KOPT-K1 (cell line): Measurements from ENCODE around the gene ATP7B.

Experiments
- H3K27ac ChIP-seq: fragments of 200-600 bp; sonication (generic); 2 replicates; pipeline ENCODE4 v1.5.1; 2016; ENCODE audit warnings: antibody characterized with exemption, mild to moderate bottlenecking, low read depth, low read length; ENCODE audit not compliant: poor library complexity, severe bottlenecking
- H3K36me3 ChIP-seq: fragments of 200-600 bp; sonication (generic); 2 replicates; pipeline ENCODE4 v1.5.1; 2017; ENCODE audit warnings: antibody characterized with exemption, mild to moderate bottlenecking, low read length, moderate library complexity; ENCODE audit not compliant: insufficient read depth
- H3K9me3 ChIP-seq: fragments of 200-600 bp; sonication (generic); 2 replicates; pipeline ENCODE4 v1.5.1; 2017; ENCODE audit warnings: antibody characterized with exemption, low read length, mild to moderate bottlenecking; ENCODE audit not compliant: insufficient read depth, poor library complexity, severe bottlenecking

ATP7B gene

GRCh38 chr13:51955281-51955771, 55.9 kb downstream of the ATP7B start:
- Histone ChIP-seq H3K9me3 (no peaks in the 10 kb centered on the region), H3K36me3 (no peaks in the 10 kb centered on the region), H3K27ac (no peak overlapping the region)

- Histone ChIP-seq H3K9me3 (no peaks in the 10 kb centered on the region), H3K36me3 (no peaks in the 10 kb centered on the region), H3K27ac (no peak overlapping the region)
Observed at GRCh38 chr13:51953347-51954195, 57.7 kb downstream of the ATP7B start.

DNA sequence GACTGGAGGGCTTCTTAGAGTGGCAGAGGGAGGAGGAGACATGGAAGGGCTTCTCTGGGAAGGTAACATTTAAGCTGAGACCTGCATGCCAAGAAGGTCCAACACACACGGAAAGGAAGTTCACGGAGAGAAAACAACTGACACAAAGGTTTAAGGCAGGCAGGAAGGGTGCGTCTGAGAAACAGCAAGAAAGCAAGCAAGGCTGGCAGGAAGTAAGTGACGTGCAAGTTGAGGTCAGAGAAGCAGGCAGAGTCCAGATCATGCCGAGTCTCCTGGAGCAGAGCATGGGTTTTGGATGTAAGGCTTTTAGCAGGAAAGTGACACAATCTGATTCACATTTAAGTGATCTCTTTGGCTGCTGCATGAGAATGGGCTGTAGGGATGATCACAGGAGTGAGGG, 60.5 kb downstream of the ATP7B start:
- Histone ChIP-seq H3K27ac (no peak overlapping the region), H3K9me3 (no peaks in the 10 kb centered on the region), H3K36me3 (no peaks in the 10 kb centered on the region)

DNA sequence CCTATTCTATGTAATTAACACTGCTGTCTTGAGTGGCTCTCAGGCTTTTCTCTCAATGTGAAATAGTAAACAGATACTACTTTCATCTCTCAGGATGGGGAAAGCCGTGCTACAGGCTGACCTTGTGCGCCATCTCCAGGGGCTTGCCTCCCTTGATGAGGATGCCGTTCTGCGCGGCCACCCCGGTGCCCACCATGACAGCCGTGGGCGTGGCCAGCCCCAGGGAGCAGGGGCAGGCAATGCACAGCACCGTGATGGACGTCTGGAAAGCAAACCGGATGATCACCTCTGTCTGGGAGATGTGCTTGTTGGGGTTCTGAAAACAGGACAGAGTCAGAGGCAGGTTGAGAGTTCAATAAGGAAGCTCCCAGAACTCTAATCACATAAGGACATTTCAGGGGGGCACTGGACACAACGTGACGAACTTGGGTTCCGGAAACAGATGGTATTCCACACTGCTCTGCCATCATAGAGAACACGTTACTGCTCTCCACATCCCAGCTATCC, 65.0 kb downstream of the ATP7B start:
- Histone ChIP-seq H3K27ac (no peak overlapping the region), H3K9me3 (no peaks in the 10 kb centered on the region), H3K36me3 (no peaks in the 10 kb centered on the region)

DNA sequence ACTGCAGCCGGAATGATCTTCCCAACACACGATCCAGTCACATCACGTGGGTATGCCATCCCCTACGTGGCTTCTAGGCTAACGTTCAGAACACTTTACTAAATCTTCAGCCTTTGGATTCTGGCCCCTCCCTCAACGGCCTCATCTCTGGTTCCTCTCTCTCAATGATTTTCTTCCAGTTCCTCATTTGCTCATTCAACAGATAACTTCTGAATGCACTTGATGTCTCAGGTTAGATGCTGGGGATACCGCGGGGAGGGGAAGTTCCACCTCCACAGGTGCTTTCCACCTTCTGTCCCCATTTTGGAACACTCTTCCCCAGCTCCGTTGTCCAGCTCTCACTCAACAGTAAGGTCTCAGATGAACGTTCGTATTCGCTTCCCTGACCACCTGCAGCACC, 66.1 kb downstream of the ATP7B start:
- Histone ChIP-seq H3K9me3 (no peaks in the 10 kb centered on the region), H3K27ac (no peak overlapping the region), H3K36me3 (no peaks in the 10 kb centered on the region)

DNA sequence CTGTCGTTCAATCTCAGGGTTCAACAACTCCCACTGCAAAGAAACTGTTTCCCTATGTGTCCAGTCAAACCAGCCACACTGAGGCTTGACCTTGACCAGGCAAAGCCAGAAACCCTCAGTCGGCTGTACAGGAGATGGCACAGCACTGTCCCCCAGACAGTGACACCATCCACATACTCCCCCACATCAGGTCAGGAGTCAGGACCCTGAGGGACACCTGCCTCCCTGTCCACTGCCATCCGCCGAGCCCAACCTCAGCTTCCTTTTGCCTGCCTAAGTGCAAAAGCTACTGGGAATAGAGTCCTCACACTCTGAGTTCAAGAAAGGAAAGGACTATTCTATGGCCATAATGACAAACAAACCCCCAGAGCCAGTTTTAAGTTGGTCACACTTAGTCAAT, 66.8 kb downstream of the ATP7B start:
- no peaks in the 10 kb centered on the region for H3K9me3 ChIP-seq
- no peaks in the 10 kb centered on the region for H3K36me3 ChIP-seq
- H3K27ac ChIP-seq, result no peak overlapping the region

DNA sequence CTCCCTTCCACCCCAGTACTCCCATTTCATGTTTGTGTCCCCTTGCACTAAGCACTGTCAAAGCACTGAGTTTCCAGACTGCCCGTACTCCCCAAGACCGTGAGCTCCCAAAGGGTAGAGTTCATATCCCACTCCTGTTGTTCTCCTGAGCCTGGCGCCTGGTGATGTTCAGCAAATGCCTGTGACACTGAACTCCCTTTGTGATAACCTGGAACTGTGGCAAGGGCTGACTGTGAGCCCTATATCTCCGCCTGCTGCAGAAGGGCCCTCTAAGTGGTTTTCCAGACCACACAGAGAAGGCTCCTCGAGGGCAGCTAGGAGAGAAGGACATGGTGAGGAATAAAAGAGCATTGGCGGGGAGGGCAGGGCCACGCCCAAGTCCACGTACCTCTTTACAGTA, 67.5 kb downstream of the ATP7B start:
- no peak overlapping the region for H3K27ac ChIP-seq
- H3K9me3 ChIP-seq, result no peaks in the 10 kb centered on the region
- no peaks in the 10 kb centered on the region for H3K36me3 ChIP-seq

DNA sequence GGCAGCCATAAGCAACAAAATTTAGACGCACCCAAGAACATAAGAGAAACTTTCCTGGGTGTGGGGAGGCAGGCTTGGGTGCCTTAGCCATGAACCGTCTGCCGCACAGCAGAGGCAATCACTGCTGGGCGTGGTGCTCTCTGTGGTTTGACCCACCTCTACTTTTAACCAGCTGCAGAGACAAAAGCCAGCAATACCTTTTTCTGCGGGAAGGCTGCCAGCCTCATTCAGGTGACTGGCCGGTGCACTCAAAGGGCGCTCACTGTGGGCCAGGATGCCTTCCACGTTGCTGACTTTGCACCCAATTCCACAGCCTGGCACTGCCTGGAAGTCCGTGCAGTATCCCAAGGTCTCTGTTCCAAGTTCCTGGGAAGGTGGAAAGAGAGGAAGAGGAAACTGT, 69.1 kb downstream of the ATP7B start:
- H3K9me3 ChIP-seq, result no peaks in the 10 kb centered on the region
- H3K27ac ChIP-seq, result no peak overlapping the region
- H3K36me3 ChIP-seq, result no peaks in the 10 kb centered on the region

GRCh38 chr13:51938454-51938853, 72.8 kb downstream of the ATP7B start:
- Histone ChIP-seq H3K27ac (no peak overlapping the region), H3K36me3 (no peaks in the 10 kb centered on the region), H3K9me3 (no peaks in the 10 kb centered on the region)

DNA sequence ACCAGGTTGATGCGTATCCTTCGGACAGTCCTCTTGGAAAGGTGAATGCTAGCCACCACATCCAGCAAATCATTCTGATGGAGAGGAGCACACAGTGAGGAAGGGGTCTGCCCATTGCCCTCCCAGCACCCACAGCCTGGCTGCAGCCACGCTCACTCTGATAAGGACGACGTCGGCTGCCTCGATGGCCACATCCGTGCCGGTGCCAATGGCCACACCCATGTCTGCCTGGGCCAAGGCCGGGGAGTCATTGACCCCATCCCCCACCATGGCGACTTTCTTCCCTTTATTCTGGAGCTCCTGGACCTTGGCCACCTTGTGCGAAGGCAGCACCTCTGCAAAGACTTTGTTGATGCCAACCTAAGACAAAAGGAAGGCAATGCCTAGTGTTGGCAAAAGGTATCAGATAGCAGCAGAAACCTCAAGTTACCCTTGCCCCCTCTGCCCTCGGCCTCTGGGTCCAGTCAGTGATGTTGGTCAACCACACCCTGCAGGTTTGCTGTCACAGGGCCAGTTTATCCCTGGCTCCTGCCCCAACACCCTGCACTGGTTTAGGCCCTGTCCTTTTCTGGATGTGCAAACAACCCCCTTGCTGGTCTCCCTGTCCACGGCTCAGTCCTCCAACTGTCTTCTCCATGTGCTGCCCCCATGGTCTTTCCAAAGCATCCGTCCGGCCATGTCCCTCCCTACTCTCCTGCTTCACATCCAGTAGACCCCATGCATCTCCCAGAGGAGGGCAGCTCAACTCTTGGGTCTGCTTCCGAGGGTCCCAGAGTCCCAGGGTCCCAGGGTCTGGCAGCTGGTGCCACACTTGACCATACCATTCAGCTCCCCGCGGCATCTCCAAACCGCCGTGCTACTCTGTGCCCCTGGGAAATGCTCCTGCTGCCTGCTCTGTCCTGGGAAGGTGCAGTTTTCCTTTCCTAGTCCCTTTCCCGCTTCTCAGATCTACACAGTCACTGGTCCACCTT, 73.6 kb downstream of the ATP7B start:
- Histone ChIP-seq H3K36me3 (no peaks in the 10 kb centered on the region), H3K9me3 (no peaks in the 10 kb centered on the region), H3K27ac (no peak overlapping the region)

- no peak overlapping the region for H3K27ac ChIP-seq
Observed at GRCh38 chr13:51935326-51936171, 75.7 kb downstream of the ATP7B start.

GRCh38 chr13:51934461-51935087, 76.7 kb downstream of the ATP7B start:
- no peaks in the 10 kb centered on the region for H3K36me3 ChIP-seq
- H3K27ac ChIP-seq, result no peak overlapping the region
- no peaks in the 10 kb centered on the region for H3K9me3 ChIP-seq

More at GRCh38 chr13:51935326-51936171, 75.7 kb downstream of the ATP7B start:
- Histone ChIP-seq H3K36me3 (no peaks in the 10 kb centered on the region), H3K9me3 (no peaks in the 10 kb centered on the region)

DNA sequence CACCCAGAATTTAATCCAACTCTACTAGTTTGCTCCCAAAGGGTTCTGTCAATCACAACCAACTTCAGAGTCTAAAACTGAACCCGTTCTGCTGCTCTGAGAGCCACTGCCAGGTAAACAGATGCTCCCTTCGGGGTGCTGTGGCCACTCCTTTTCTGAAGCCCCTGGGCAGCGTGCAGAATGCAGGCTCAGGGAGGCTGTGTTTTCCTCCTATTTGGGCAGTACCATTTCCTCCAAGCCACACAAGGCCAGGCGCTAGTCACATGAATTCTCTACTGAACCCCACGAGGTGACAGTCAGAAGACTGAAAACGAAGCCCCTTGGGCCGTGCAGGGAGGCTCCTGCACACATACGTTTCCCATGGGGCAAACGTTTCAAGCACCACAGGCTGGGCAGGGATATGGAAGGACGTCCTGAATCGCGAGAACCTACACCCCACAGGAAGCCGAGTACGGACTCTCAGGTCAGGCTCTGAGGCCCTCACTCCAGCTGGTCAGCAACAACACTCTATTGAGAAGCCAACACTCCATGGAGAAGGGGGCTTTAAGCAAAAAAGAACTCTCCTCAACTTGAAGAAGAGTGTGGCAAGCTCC, 77.7 kb downstream of the ATP7B start:
- no peak overlapping the region for H3K27ac ChIP-seq
- no peaks in the 10 kb centered on the region for H3K9me3 ChIP-seq
- no peaks in the 10 kb centered on the region for H3K36me3 ChIP-seq

GRCh38 chr13:51932231-51932630, 79.0 kb downstream of the ATP7B start:
- Histone ChIP-seq H3K27ac (no peak overlapping the region), H3K36me3 (no peaks in the 10 kb centered on the region), H3K9me3 (no peaks in the 10 kb centered on the region)
